PC-9 (cell line): Measurements from ENCODE around the gene MACROD2. TPM values are rescaled to one million over a fixed set of nuclear protein-coding genes. Genes with fewer than 3 reads are reported as not detected.

Source experiments
- BruUV-seq: library from RNA; stranded (reverse); fragments of 400-500 nt; replicated peaks from 2 replicates; lab custom pipeline; 2021; lab: Mats Ljungman, UMichigan
- CTCF ChIA-PET: fragments of 300-600 bp; sonication (Branson Sonifier 250); formaldehyde crosslinking; loops from one replicate; lab custom pipeline; 2022; ENCODE audit warnings: antibody characterized with exemption; lab: Charles Lee
- POLR2A ChIA-PET: fragments of 300-600 bp; sonication (Branson Sonifier 250); formaldehyde crosslinking; loops from one replicate; lab custom pipeline; 2022; ENCODE audit warnings: antibody characterized with exemption; ENCODE audit not compliant: unreplicated experiment; lab: Charles Lee
- DNase-seq, 2 experiments: peaks; one replicate each; pipeline versions ENCODE4 v3.0.0 to v3.0.0-alpha.2; 2015 to 2022; ENCODE audit warnings: mixed read lengths in 1 of 2
- H2AFZ ChIP-seq: fragments of 200-600 bp; sonication (generic); 2 replicates; pipeline ENCODE4 v1.8.1; 2017; ENCODE audit warnings: antibody characterized with exemption
- H3F3A ChIP-seq: fragments of 200-600 bp; sonication (generic); 2 replicates; pipeline ENCODE4 v1.8.1; 2017; ENCODE audit warnings: antibody characterized with exemption, mild to moderate bottlenecking, low read depth; ENCODE audit not compliant: insufficient read depth
- H3K27ac ChIP-seq: fragments of 200-600 bp; sonication (generic); 2 replicates; pipeline ENCODE4 v1.6.1; 2016; ENCODE audit warnings: mixed run types
- H3K27me3 ChIP-seq: fragments of 200-600 bp; sonication (generic); 2 replicates; pipeline ENCODE4 v1.6.1; 2016; ENCODE audit warnings: low read depth, mixed run types; ENCODE audit not compliant: insufficient read depth
- H3K36me3 ChIP-seq: fragments of 200-600 bp; sonication (generic); 2 replicates; pipeline ENCODE4 v1.6.1; 2016; ENCODE audit warnings: low read depth, mixed run types
- H3K4me1 ChIP-seq: fragments of 200-600 bp; sonication (generic); replicated peaks from 2 replicates; pipeline ENCODE4 v1.6.1; 2016; ENCODE audit warnings: mixed run types; ENCODE audit not compliant: insufficient read depth
- H3K4me2 ChIP-seq: fragments of 200-600 bp; sonication (generic); 2 replicates; pipeline ENCODE4 v1.6.1; 2017; ENCODE audit warnings: mixed run types
- H3K4me3 ChIP-seq: fragments of 200-600 bp; sonication (generic); 2 replicates; pipeline ENCODE4 v1.6.1; 2016; ENCODE audit warnings: mixed run types
- H3K79me2 ChIP-seq: fragments of 200-600 bp; sonication (generic); 2 replicates; pipeline ENCODE4 v1.6.1; 2017; ENCODE audit warnings: low read depth, mixed run types
- H3K9me2 ChIP-seq: fragments of 200-600 bp; sonication (generic); 2 replicates; pipeline ENCODE4 v1.8.1; 2017; ENCODE audit warnings: mild to moderate bottlenecking; ENCODE audit not compliant: insufficient read depth
- H3K9me3 ChIP-seq: fragments of 200-600 bp; sonication (generic); 2 replicates; pipeline ENCODE4 v1.8.1; 2016; ENCODE audit warnings: low read depth; ENCODE audit not compliant: insufficient read depth
- H4K20me1 ChIP-seq: fragments of 200-600 bp; sonication (generic); 2 replicates; pipeline ENCODE4 v1.8.1; 2017; ENCODE audit not compliant: insufficient read depth
- EZH2 ChIP-seq: fragments of 200-600 bp; sonication (generic); IDR thresholded peaks from 2 replicates; pipeline ENCODE4 v1.8.0; 2017; ENCODE audit warnings: antibody characterized with exemption, low read depth
- intact Hi-C: fragments of 100-400 bp; cut with micrococcal nuclease; formaldehyde crosslinking; loops from one replicate; pipeline ENCODE4 v1.10.0; 2022; ENCODE audit not compliant: unreplicated experiment
- total RNA-seq: library from RNA; stranded (reverse); gene quantifications from 2 replicates; pipeline ENCODE4 v1.2.3, GENCODE V29; 2021
- TF ChIP-seq, protein P1 (sequence below): fragments of 200-600 bp; sonication (generic); conservative IDR thresholded peaks from 2 replicates; pipeline ENCODE4 v1.6.1; 2017; ENCODE audit warnings: mixed run types, antibody characterized with exemption, mild to moderate bottlenecking, moderate library complexity

MACROD2 gene
- total RNA-seq, 1 experiment from 2014 or later: 11.4 TPM

DNA sequence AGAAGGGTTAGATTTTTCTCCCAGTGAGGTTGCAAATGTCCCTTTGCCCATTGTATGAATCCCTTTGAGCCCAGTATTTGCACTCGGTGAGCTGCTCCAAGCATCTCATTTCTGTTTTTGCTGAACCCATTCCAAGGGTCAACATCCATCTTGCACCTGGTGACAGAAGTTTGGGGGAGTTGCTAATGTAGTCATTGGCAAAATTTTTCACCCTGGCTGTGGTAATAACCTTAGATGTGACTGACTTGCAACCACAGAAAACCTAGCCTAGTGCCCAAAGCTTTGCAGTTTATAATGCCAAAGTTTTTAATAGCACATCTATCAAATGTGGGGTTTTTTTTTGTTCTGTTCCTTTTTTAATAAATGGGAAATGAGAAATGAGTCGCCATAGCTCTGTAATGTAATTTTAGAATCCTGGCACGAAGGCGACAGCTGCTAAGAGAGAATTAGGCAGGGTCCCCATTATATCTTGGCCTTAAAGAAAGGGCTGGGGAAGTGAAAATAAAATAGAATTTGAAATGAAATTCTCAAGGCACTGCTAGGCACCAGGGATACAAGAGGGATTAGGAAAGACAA is 1895.2 kb downstream of the MACROD2 start:
- DNase-seq: no peak
- Histone ChIP-seq H2AFZ (no peak overlapping the region), H3F3A (no peaks in the 10 kb centered on the region), H4K20me1 (no peaks in the 10 kb centered on the region), H3K79me2 (no peaks in the 10 kb centered on the region), H3K36me3 (no peaks in the 10 kb centered on the region), H3K4me1 (no peaks in the 10 kb centered on the region), H3K4me2 (no peak overlapping the region), H3K27ac (no peak overlapping the region), H3K27me3 (no peaks in the 10 kb centered on the region), H3K4me3 (no peak overlapping the region), H3K9me3 (no peaks in the 10 kb centered on the region; the same call in 1 of the 2 replicates), H3K9me2 (no peaks in the 10 kb centered on the region)
- no peak for TF ChIP-seq EZH2
- TF ChIP-seq, protein P1, sequence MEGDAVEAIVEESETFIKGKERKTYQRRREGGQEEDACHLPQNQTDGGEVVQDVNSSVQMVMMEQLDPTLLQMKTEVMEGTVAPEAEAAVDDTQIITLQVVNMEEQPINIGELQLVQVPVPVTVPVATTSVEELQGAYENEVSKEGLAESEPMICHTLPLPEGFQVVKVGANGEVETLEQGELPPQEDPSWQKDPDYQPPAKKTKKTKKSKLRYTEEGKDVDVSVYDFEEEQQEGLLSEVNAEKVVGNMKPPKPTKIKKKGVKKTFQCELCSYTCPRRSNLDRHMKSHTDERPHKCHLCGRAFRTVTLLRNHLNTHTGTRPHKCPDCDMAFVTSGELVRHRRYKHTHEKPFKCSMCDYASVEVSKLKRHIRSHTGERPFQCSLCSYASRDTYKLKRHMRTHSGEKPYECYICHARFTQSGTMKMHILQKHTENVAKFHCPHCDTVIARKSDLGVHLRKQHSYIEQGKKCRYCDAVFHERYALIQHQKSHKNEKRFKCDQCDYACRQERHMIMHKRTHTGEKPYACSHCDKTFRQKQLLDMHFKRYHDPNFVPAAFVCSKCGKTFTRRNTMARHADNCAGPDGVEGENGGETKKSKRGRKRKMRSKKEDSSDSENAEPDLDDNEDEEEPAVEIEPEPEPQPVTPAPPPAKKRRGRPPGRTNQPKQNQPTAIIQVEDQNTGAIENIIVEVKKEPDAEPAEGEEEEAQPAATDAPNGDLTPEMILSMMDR: no peak
- POLR2A ChIA-PET: no interaction called here
- BruUV-seq: no TSS peak
- CTCF ChIA-PET: no interaction called here
- intact Hi-C loops: no loop called here

DNA sequence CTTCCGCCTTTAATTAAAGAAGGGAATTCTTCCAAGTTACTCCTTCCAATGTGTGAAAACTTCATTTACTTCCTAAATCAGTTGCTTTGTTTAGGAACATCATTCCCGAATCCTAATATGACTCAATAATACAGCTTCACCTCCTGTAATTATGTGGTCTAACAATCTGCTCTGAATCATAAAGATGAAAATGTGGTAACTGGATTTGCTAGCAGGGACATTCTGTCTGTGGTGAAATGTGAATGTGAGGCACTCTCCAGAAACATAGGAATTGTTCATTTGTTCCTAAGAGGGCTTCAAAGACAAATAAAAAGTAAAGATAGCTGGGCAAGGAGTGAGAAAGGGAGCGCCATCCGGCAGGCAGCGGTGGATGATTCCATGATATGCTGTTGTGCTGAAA is 1899.8 kb downstream of the MACROD2 start:
- Histone ChIP-seq H3K4me2 (no peak overlapping the region), H2AFZ (no peak overlapping the region), H3K4me1 (no peaks in the 10 kb centered on the region), H3K4me3 (no peak overlapping the region), H3F3A (no peaks in the 10 kb centered on the region), H3K27me3 (no peaks in the 10 kb centered on the region), H3K9me2 (no peaks in the 10 kb centered on the region), H4K20me1 (no peaks in the 10 kb centered on the region), H3K9me3 (no peaks in the 10 kb centered on the region), H3K27ac (no peak overlapping the region), H3K79me2 (no peaks in the 10 kb centered on the region), H3K36me3 (no peaks in the 10 kb centered on the region)
- ChIA-PET POLR2A (no interaction called here), CTCF (no interaction called here)
- DNase-seq: no peak
- BruUV-seq: no TSS peak
- TF ChIP-seq, protein P1: no peak
- TF ChIP-seq EZH2: no peak
- intact Hi-C loops: no loop called here

- ChIA-PET CTCF (no interaction called here), POLR2A (no interaction called here)
- no peaks in the 10 kb centered on the region for H4K20me1 ChIP-seq
- no peaks in the 10 kb centered on the region for H3K9me2 ChIP-seq
- H3K36me3 ChIP-seq: no peaks in the 10 kb centered on the region
- no peaks in the 10 kb centered on the region for H3K27me3 ChIP-seq
- H2AFZ ChIP-seq: no peak overlapping the region
- intact Hi-C loops: no loop called here
- DNase-seq: no peak
- no peaks in the 10 kb centered on the region for H3K79me2 ChIP-seq
- no peak overlapping the region for H3K4me3 ChIP-seq
- H3K4me1 ChIP-seq: no peaks in the 10 kb centered on the region
- no peak for TF ChIP-seq EZH2
- TF ChIP-seq, protein P1: no peak
- no peaks in the 10 kb centered on the region for H3F3A ChIP-seq
- H3K4me2 ChIP-seq: no peak overlapping the region
- H3K27ac ChIP-seq: no peak overlapping the region
- BruUV-seq: no TSS peak
- no peaks in the 10 kb centered on the region for H3K9me3 ChIP-seq
Measured at GRCh38 chr20:15895560-15896084, 1900.3 kb downstream of the MACROD2 start.
